ENCODE data around the gene TOR1AIP1.

- TF ChIP-seq ESRRA (IDR thresholded peaks at IDR 0.05; ENCODE audit: borderline replicate concordance, low read length) (no peak), CTCF (IDR thresholded peaks at IDR 0.05) (no peak), RNF2 (IDR thresholded peaks at IDR 0.05; ENCODE audit: borderline replicate concordance, low read depth) (no peak)
These were observed 86.4 kb downstream of the TOR1AIP1 start for GRCh38 chr1:179968284-179968993.
